Measurements from ENCODE around the gene TEAD1. TPM values are rescaled to one million over a fixed set of nuclear protein-coding genes. Genes with fewer than 3 reads are reported as not detected.
A peak's percentile ranks its signal among the peaks of the same experiment; 100 is the strongest.

The TEAD1 gene
- polyA plus RNA-seq, 1 donor from 2014 or later, result 12.2 TPM

GRCh38 chr11:12859872-12860657, 185.8 kb downstream of the TEAD1 start:
- Histone ChIP-seq H3K4me2 (ENCODE audit: low read length) (no peak overlapping the region), H3K27me3 (ENCODE audit: insufficient read depth, low read depth, low read length) (no peaks in the 10 kb centered on the region), H3K79me2 (replicated peaks; ENCODE audit: insufficient read depth, low read length) (peaks cover 19% of the 10 kb centered on the region), H3K27ac (ENCODE audit: low read length) (no peak overlapping the region), H4K20me1 (ENCODE audit: insufficient read depth) (no peaks in the 10 kb centered on the region), H3K9me2 (ENCODE audit: insufficient read depth, low read length) (no peaks in the 10 kb centered on the region), H2AFZ (ENCODE audit: low read depth, low read length) (no peak overlapping the region), H3K4me3 (ENCODE audit: low read length) (no peak overlapping the region), H3K9me3 (ENCODE audit: low read length) (no peaks in the 10 kb centered on the region), H3K9ac (ENCODE audit: low read length) (no peak overlapping the region), H3K36me3 (ENCODE audit: insufficient read depth, low read length) (no peaks in the 10 kb centered on the region), H3F3A (ENCODE audit: insufficient read depth, low read length, poor library complexity, severe bottlenecking) (no peaks in the 10 kb centered on the region)
- TF ChIP-seq RAD21 (conservative IDR thresholded peaks at IDR 0.05) (no peak), EZH2 (IDR thresholded peaks at IDR 0.05; ENCODE audit: borderline replicate concordance, insufficient read depth, low read length, poor library complexity, severe bottlenecking) (no peak)

DNA sequence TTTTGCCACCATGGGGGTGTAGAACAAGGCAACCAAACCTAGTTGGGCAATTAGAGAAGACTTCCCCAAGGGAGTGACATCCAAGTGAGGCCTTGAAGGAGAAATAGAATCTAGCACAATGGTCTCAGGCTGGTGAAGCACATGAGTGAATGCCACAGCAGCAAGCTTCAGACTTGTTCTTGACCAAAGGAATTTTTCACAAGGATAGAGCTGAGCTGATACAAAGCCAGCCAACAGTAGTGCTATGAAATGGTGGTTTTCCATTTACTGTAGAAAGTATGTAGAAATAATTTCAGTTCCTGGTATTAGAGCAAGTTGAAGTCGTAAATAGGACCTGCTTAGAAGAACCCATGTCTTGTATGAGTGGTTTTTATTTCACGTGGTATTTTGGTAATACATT, 186.6 kb downstream of the TEAD1 start:
- Histone ChIP-seq H2AFZ (ENCODE audit: low read depth, low read length) (no peak overlapping the region), H3K36me3 (ENCODE audit: insufficient read depth, low read length) (no peaks in the 10 kb centered on the region), H3K9me3 (ENCODE audit: low read length) (no peaks in the 10 kb centered on the region), H3K4me2 (ENCODE audit: low read length) (no peak overlapping the region), H3K9ac (ENCODE audit: low read length) (no peak overlapping the region), H3K4me3 (ENCODE audit: low read length) (no peak overlapping the region), H3K27me3 (ENCODE audit: insufficient read depth, low read depth, low read length) (no peaks in the 10 kb centered on the region), H4K20me1 (ENCODE audit: insufficient read depth) (no peaks in the 10 kb centered on the region), H3K9me2 (ENCODE audit: insufficient read depth, low read length) (no peaks in the 10 kb centered on the region), H3K79me2 (replicated peaks; ENCODE audit: insufficient read depth, low read length) (peaks cover 20% of the 10 kb centered on the region), H3F3A (ENCODE audit: insufficient read depth, low read length, poor library complexity, severe bottlenecking) (no peaks in the 10 kb centered on the region), H3K27ac (ENCODE audit: low read length) (no peak overlapping the region)
- TF ChIP-seq, protein P1, sequence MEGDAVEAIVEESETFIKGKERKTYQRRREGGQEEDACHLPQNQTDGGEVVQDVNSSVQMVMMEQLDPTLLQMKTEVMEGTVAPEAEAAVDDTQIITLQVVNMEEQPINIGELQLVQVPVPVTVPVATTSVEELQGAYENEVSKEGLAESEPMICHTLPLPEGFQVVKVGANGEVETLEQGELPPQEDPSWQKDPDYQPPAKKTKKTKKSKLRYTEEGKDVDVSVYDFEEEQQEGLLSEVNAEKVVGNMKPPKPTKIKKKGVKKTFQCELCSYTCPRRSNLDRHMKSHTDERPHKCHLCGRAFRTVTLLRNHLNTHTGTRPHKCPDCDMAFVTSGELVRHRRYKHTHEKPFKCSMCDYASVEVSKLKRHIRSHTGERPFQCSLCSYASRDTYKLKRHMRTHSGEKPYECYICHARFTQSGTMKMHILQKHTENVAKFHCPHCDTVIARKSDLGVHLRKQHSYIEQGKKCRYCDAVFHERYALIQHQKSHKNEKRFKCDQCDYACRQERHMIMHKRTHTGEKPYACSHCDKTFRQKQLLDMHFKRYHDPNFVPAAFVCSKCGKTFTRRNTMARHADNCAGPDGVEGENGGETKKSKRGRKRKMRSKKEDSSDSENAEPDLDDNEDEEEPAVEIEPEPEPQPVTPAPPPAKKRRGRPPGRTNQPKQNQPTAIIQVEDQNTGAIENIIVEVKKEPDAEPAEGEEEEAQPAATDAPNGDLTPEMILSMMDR (IDR thresholded peaks at IDR 0.05; ENCODE audit: poor library complexity, severe bottlenecking), result no peak
- TF ChIP-seq TAF1 (IDR thresholded peaks at IDR 0.05; ENCODE audit: low read depth) (no peak), REST (IDR thresholded peaks at IDR 0.05; ENCODE audit: borderline replicate concordance) (no peak)

DNA sequence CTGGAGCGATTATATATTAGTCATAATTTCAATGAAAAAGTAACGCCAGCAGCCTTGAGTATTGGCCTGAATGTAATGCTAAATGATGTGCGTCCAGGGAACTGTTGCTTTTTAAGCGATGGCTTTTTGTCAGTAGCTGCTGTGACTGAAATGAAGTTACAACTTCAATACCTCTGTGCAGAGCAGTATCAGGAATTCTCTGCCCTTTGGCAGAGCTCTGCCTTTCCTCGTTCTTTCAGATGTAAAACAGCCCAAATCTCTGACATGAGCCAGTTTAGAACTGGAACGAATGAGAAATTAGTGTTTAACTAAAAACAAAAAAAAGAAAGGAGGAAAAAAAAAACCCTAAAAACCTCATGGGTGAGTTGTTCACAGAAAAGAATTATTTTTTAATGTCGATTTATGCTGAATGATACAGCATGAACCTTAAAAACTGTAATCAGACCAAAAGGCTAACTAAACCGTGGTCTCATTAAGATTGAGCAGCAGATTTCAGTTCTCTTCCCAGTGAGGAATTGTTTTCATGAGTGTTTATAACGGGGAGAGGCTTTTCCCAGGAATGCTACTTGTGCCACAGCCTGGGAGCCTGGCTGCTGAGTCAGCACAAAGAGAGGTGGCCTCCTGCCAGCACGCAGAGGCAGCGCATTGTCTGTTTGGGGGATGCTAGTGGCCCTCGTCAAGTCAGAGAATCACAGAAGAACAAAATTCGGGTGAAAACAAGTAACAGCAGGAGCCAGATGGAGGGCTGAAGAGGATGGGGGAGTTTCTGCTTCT, 188.7 kb downstream of the TEAD1 start:
- Histone ChIP-seq H3K9ac (ENCODE audit: low read length) (no peak overlapping the region), H3K27ac (ENCODE audit: low read length) (no peak overlapping the region), H3K79me2 (replicated peaks; ENCODE audit: insufficient read depth, low read length) (peaks cover 29% of the 10 kb centered on the region), H3K4me3 (ENCODE audit: low read length) (peak overlapping the region; percentile 67), H3K27me3 (ENCODE audit: insufficient read depth, low read depth, low read length) (no peaks in the 10 kb centered on the region), H3K4me2 (ENCODE audit: low read length) (no peak overlapping the region), H3F3A (ENCODE audit: insufficient read depth, low read length, poor library complexity, severe bottlenecking) (no peaks in the 10 kb centered on the region), H3K9me3 (ENCODE audit: low read length) (no peaks in the 10 kb centered on the region), H2AFZ (ENCODE audit: low read depth, low read length) (no peak overlapping the region), H3K36me3 (ENCODE audit: insufficient read depth, low read length) (no peaks in the 10 kb centered on the region), H4K20me1 (ENCODE audit: insufficient read depth) (no peaks in the 10 kb centered on the region), H3K9me2 (ENCODE audit: insufficient read depth, low read length) (no peaks in the 10 kb centered on the region)
- peak; percentile 72 for TF ChIP-seq REST (IDR thresholded peaks at IDR 0.05; ENCODE audit: borderline replicate concordance)
- no peak for TF ChIP-seq EP300 (conservative IDR thresholded peaks at IDR 0.05; ENCODE audit: poor library complexity, severe bottlenecking)
- no peak for TF ChIP-seq RAD21 (conservative IDR thresholded peaks at IDR 0.05)
- TF ChIP-seq MXI1 (conservative IDR thresholded peaks at IDR 0.05; ENCODE audit: poor library complexity, severe bottlenecking), result no peak
- no peak for TF ChIP-seq TAF1 (IDR thresholded peaks at IDR 0.05; ENCODE audit: low read depth)
- no peak for TF ChIP-seq EZH2 (IDR thresholded peaks at IDR 0.05; ENCODE audit: borderline replicate concordance, insufficient read depth, low read length, poor library complexity, severe bottlenecking)
- no peak for TF ChIP-seq SMC3 (conservative IDR thresholded peaks at IDR 0.05; ENCODE audit: poor library complexity)
- TF ChIP-seq POLR2AphosphoS5 (IDR thresholded peaks at IDR 0.05), result no peak

Data from neural cell (in vitro differentiated cells).